Measurements from ENCODE around the gene TMEM218.

The TMEM218 gene

GRCh38 chr11:125069796-125070195, 41.6 kb downstream of the TMEM218 start:
- Histone ChIP-seq H3K27ac (no peak overlapping the region), H3K27me3 (ENCODE audit: insufficient read depth, low read depth) (no peaks in the 10 kb centered on the region), H4K20me1 (ENCODE audit: insufficient read depth) (no peaks in the 10 kb centered on the region), H3K79me2 (ENCODE audit: insufficient read depth, low read depth) (no peaks in the 10 kb centered on the region), H2AFZ (ENCODE audit: low read depth) (no peak overlapping the region), H3K9ac (no peak overlapping the region), H3K4me3 (IDR thresholded peaks at IDR 0.05; ENCODE audit: insufficient read depth, low read depth, low read length) (no peak overlapping the region), H3K4me1 (ENCODE audit: low read depth, poor library complexity, severe bottlenecking) (no peaks in the 10 kb centered on the region), H3K36me3 (ENCODE audit: insufficient read depth) (no peaks in the 10 kb centered on the region), H3K4me2 (no peak overlapping the region)
- TF ChIP-seq CTCF (conservative IDR thresholded peaks at IDR 0.05; ENCODE audit: low read depth, low read length): no peak

GRCh38 chr11:125069008-125069407, 42.4 kb downstream of the TMEM218 start:
- Histone ChIP-seq H3K27ac (no peak overlapping the region), H3K9ac (no peak overlapping the region), H3K4me1 (ENCODE audit: low read depth, poor library complexity, severe bottlenecking) (no peaks in the 10 kb centered on the region)

GRCh38 chr11:125068368-125068767, 43.1 kb downstream of the TMEM218 start:
- TF ChIP-seq CTCF (conservative IDR thresholded peaks at IDR 0.05; ENCODE audit: low read depth, low read length): no peak
- H3K4me1 ChIP-seq (ENCODE audit: low read depth, poor library complexity, severe bottlenecking): no peaks in the 10 kb centered on the region

More at GRCh38 chr11:125069008-125069407, 42.4 kb downstream of the TMEM218 start:
- TF ChIP-seq CTCF (conservative IDR thresholded peaks at IDR 0.05; ENCODE audit: low read depth, low read length): no peak
- Histone ChIP-seq H3K36me3 (ENCODE audit: insufficient read depth) (no peaks in the 10 kb centered on the region), H4K20me1 (ENCODE audit: insufficient read depth) (no peaks in the 10 kb centered on the region), H3K4me3 (IDR thresholded peaks at IDR 0.05; ENCODE audit: insufficient read depth, low read depth, low read length) (no peak overlapping the region), H3K79me2 (ENCODE audit: insufficient read depth, low read depth) (no peaks in the 10 kb centered on the region), H3K4me2 (no peak overlapping the region), H2AFZ (ENCODE audit: low read depth) (no peak overlapping the region), H3K27me3 (ENCODE audit: insufficient read depth, low read depth) (no peaks in the 10 kb centered on the region)

GRCh38 chr11:125064070-125064469, 47.4 kb downstream of the TMEM218 start:
- Histone ChIP-seq H3K36me3 (ENCODE audit: insufficient read depth) (no peaks in the 10 kb centered on the region), H3K4me2 (no peak overlapping the region), H3K4me1 (ENCODE audit: low read depth, poor library complexity, severe bottlenecking) (no peaks in the 10 kb centered on the region), H3K79me2 (ENCODE audit: insufficient read depth, low read depth) (no peaks in the 10 kb centered on the region), H4K20me1 (ENCODE audit: insufficient read depth) (no peaks in the 10 kb centered on the region), H3K27ac (no peak overlapping the region), H3K27me3 (ENCODE audit: insufficient read depth, low read depth) (no peaks in the 10 kb centered on the region), H2AFZ (ENCODE audit: low read depth) (no peak overlapping the region), H3K4me3 (IDR thresholded peaks at IDR 0.05; ENCODE audit: insufficient read depth, low read depth, low read length) (no peak overlapping the region), H3K9ac (no peak overlapping the region)
- TF ChIP-seq CTCF (conservative IDR thresholded peaks at IDR 0.05; ENCODE audit: low read depth, low read length): no peak

More at GRCh38 chr11:125068368-125068767, 43.1 kb downstream of the TMEM218 start:
- Histone ChIP-seq H3K27me3 (ENCODE audit: insufficient read depth, low read depth) (no peaks in the 10 kb centered on the region), H2AFZ (ENCODE audit: low read depth) (no peak overlapping the region), H3K4me3 (IDR thresholded peaks at IDR 0.05; ENCODE audit: insufficient read depth, low read depth, low read length) (no peak overlapping the region), H3K27ac (no peak overlapping the region), H3K36me3 (ENCODE audit: insufficient read depth) (no peaks in the 10 kb centered on the region), H3K9ac (no peak overlapping the region), H3K4me2 (no peak overlapping the region), H4K20me1 (ENCODE audit: insufficient read depth) (no peaks in the 10 kb centered on the region), H3K79me2 (ENCODE audit: insufficient read depth, low read depth) (no peaks in the 10 kb centered on the region)

All from KMS-11 (cell line).